Kidney (tissue), 14 donors: Measurements from ENCODE around the gene SPTBN4. TPM values are rescaled to one million over a fixed set of nuclear protein-coding genes. Genes with fewer than 3 reads are reported as not detected.
A peak's percentile ranks its signal among the peaks of the same experiment; 100 is the strongest.
"Not testable (repeated sequence)": the region's sequence is repeated elsewhere in the genome, so short reads cannot be mapped to it uniquely, and the experiment has no call there.

Source experiments
- DNase-seq, 5 donors: peaks; one replicate each; pipeline ENCODE4 v3.0.0-alpha.2; 2013 to 2020
- FAIRE-seq: peaks from 2 replicates; lab custom pipeline; 2012; peaks lifted over from hg19 to GRCh38; lab: Jason Lieb, UNC
- H3K27ac ChIP-seq, 2 donors: one replicate each; pipeline ENCODE4 v1.7.0; 2013; ENCODE audit warnings: low read depth in 2 of 2, low read length in 2 of 2, inconsistent platforms in 1 of 2
- H3K27me3 ChIP-seq: one replicate; pipeline ENCODE4 v1.7.1; 2013; ENCODE audit warnings: low read length, inconsistent platforms; ENCODE audit not compliant: control insufficient read depth, insufficient read depth
- H3K36me3 ChIP-seq, 3 donors: one replicate each; pipeline versions ENCODE4 v1.7.0 to v1.7.1; 2013; ENCODE audit warnings: low read length in 3 of 3, control low read depth in 1 of 3, inconsistent platforms in 1 of 3; ENCODE audit not compliant: insufficient read depth in 3 of 3, control insufficient read depth in 2 of 3
- H3K4me1 ChIP-seq, 3 donors: one replicate each; pipeline versions ENCODE4 v1.7.0 to v1.7.1; 2013; ENCODE audit warnings: low read length in 3 of 3, inconsistent platforms in 1 of 3, low read depth in 1 of 3; ENCODE audit not compliant: control insufficient read depth in 2 of 3, insufficient read depth in 2 of 3
- H3K4me3 ChIP-seq, 3 donors: one replicate each; pipeline versions ENCODE4 v1.7.0 to v1.8.1; 2013; ENCODE audit warnings: low read length in 3 of 3, control low read depth in 1 of 3, inconsistent platforms in 1 of 3
- H3K9ac ChIP-seq, 3 donors: one replicate each; pipeline versions ENCODE4 v1.7.0 to v1.7.1; 2013; ENCODE audit warnings: low read length in 3 of 3, control low read depth in 1 of 3, inconsistent platforms in 1 of 3
- H3K9me3 ChIP-seq, 3 donors: one replicate each; pipeline versions ENCODE4 v1.7.0 to v1.7.1; 2013; ENCODE audit warnings: low read length in 3 of 3, control low read depth in 1 of 3, inconsistent platforms in 1 of 3; ENCODE audit not compliant: control insufficient read depth in 2 of 3, insufficient read depth in 1 of 3
- intact Hi-C: fragments of 100-400 bp; cut with DNase I; formaldehyde crosslinking; loops from one replicate; pipeline ENCODE4 v1.11.1; 2022
- polyA plus RNA-seq: library from polyadenylated mRNA; stranded (reverse); fragments of 350-450 nt; fragmentation: Illumina TruSeq; extraction: RNeasy Lipid Tissue Mini Kit (QIAGEN cat#74804); gene quantifications from one replicate; pipeline ENCODE4 v1.2.3, GENCODE V29; 2014; ENCODE audit warnings: low read depth, low replicate concordance; ENCODE audit not compliant: insufficient read depth
- total RNA-seq: library from RNA; stranded (reverse); fragmentation: NEBNext Ultra II Directional; extraction: Animal tissue kit (Norgen Biotek cat#: 25700); gene quantifications from one replicate; pipeline ENCODE4 v1.2.1, GENCODE V29; 2021
- TF ChIP-seq, protein P1 (sequence below): IDR thresholded peaks from 3 replicates; pipeline ENCODE4 v1.5.1; 2012; ENCODE audit warnings: mild to moderate bottlenecking, moderate library complexity, borderline replicate concordance; ENCODE audit not compliant: insufficient read depth; ENCODE audit errors: extremely low read depth
- donor health status: control.
- donor health status: control.
- donor health status: control.
- donor health status: control.
- donor health status: control.
- donor health status: DM: yes; HTN: yes; CAD: no.
- donor health status: Normal renal cell carcinoma (clear cell type).

The SPTBN4 gene
- total and polyA plus RNA-seq, 2 donors from 2014 or later = 0.82 to 4.6 TPM

DNA sequence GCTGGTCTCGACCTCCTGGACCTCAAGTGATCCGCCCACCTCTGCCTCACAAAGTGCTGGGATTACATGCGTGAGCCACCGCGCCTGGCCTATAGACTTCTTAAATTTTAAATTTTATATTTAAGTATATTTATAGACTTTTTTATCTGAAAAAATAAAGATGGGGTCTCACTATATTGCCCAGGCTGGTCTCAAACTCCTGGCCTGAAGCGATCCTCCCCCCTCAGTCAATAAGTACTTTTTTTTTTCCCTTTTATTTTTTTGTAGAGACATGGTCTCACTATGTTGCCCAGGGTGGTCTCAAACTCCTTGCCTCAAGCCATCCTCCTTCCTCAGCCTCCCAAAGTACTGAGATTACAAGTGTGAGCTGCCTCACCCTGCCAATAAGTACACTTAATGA, 42.9 kb upstream of the SPTBN4 start:
- no peaks in the 10 kb centered on the region for H3K9me3 ChIP-seq
- no peak overlapping the region for H3K27ac ChIP-seq
- TF ChIP-seq, protein P1, sequence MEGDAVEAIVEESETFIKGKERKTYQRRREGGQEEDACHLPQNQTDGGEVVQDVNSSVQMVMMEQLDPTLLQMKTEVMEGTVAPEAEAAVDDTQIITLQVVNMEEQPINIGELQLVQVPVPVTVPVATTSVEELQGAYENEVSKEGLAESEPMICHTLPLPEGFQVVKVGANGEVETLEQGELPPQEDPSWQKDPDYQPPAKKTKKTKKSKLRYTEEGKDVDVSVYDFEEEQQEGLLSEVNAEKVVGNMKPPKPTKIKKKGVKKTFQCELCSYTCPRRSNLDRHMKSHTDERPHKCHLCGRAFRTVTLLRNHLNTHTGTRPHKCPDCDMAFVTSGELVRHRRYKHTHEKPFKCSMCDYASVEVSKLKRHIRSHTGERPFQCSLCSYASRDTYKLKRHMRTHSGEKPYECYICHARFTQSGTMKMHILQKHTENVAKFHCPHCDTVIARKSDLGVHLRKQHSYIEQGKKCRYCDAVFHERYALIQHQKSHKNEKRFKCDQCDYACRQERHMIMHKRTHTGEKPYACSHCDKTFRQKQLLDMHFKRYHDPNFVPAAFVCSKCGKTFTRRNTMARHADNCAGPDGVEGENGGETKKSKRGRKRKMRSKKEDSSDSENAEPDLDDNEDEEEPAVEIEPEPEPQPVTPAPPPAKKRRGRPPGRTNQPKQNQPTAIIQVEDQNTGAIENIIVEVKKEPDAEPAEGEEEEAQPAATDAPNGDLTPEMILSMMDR = no peak
- H3K27me3 ChIP-seq = no peaks in the 10 kb centered on the region
- no peak for FAIRE-seq
- peaks cover 0 to 7% (median 3%) of the 10 kb centered on the region in 3 donors for H3K4me1 ChIP-seq
- no peak overlapping the region for H3K9ac ChIP-seq
- H3K4me3 ChIP-seq = peak overlapping the region in 1 of 3 donors; percentile 53
- intact Hi-C loops = no loop called here
- H3K36me3 ChIP-seq = peaks cover 0 to 18% (median 4%) of the 10 kb centered on the region in 3 donors
- DNase-seq = no peak

DNA sequence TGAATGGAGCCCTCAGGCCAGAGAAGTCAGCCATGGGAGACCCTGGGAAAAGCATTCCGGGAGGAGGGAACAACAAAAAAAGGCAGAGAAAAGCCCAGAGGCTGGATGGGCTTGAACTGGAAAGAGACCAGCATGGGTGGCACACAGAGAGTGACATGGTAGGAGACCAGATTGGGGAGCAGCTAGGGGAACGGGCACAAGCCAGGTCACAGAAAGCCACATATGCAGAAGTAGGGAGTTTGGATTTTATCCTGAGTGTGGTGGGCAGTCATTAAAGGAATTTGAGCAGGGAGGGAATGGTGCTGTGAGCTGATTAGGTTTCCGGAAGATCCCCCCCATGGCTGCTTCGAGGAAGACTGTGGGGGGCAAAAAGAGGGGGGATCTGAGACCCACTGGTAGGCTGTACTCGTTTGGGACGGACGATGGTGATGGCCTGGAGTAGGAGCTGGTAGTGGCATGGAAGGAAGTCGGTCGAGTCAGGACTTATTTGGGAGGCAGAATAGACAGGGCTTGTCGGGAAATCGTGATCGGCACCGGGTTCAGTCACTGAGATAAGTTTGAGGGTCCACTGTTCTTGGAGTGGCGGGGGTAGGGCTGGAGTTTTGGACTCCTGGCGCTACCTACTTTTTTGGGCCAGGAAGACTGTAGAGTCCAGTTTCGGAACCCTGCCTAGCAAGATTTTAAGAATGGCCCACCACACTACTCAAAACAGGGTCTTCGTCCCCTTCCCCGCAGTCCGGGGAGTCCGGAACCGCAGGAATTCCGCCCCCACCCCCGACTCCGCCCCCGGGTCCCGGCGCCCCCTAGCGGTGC, 42.0 kb upstream of the SPTBN4 start:
- H3K9me3 ChIP-seq = no peaks in the 10 kb centered on the region
- peak overlapping the region; percentile 36 to 99 (median 52) for H3K9ac ChIP-seq
- peak overlapping the region; percentile 96 to 98 for H3K27ac ChIP-seq
- H3K4me3 ChIP-seq = peak overlapping the region; percentile 61 to 99 (median 79)
- TF ChIP-seq, protein P1 = no peak
- no peak for FAIRE-seq
- peaks cover 0 to 7% (median 3%) of the 10 kb centered on the region in 3 donors for H3K4me1 ChIP-seq
- H3K27me3 ChIP-seq = no peaks in the 10 kb centered on the region
- peaks cover 0 to 18% (median 4%) of the 10 kb centered on the region in 3 donors for H3K36me3 ChIP-seq
- intact Hi-C loops = no loop called here
- peak in 2 of 5 donors; percentile 46 to 56 for DNase-seq

DNA sequence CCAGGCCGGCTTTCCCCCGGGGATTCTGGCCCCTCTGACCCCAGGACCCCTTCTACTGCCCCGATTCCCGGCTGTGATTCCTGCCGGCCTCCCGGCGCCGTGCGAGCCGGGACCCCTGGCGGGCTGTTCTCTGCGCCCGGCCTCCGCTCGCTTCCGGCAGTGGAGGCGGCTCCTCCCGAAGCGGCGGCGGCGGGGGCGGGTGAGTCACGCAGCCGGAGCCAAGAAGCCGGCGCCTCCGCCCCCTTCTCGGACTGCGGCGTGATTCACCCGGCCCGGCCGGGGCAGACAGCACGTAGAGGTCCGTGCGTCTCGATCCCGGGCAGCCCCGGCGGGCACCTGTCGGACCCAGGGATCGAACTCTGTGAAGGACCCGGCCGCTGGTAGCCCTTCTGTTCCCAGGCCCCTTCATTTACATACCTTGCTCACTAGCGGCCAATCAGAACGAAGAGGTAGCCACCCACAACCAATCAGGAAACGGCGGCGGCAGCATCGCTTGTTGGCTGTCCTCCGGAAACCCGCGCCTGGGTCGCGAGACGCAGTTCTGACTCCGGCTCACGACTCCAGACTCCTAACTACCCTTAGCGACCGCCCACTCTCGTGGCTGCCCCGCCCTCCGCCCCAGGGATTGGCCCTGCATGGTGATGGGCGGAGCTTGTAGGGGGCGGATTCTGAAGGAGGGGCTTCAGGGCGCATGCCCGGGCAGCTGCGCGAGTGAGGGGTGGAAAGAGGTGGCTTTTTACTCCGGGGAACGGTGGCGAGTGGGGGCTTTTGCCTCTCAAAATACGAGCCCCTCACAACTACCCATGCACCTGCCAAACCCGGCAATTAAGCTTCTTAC, 41.1 kb upstream of the SPTBN4 start, which contains the start of gene SERTAD1:
TSS of gene SERTAD1 (minus strand) at position 543 of the 838 bp plus-strand sequence. CDS start 2,446 bp downstream, outside the sequence.
- H3K27me3 ChIP-seq = no peaks in the 10 kb centered on the region
- peak within 1 kb of the TSS; percentile 73 to 99 (median 81) for H3K9ac ChIP-seq
- TF ChIP-seq, protein P1 = peak; percentile 50
- peak within 1 kb of the TSS; percentile 96 to 98 for H3K27ac ChIP-seq
- peaks cover 0 to 7% (median 3%) of the 10 kb centered on the region in 3 donors for H3K4me1 ChIP-seq
- peak; percentile 100 for DNase-seq
- peaks cover 0 to 18% (median 4%) of the 10 kb centered on the region in 3 donors for H3K36me3 ChIP-seq
- intact Hi-C loops = no loop called here
- H3K4me3 ChIP-seq = peak within 1 kb of the TSS; percentile 83 to 99 (median 96)
- FAIRE-seq = peak; percentile 98
- no peaks in the 10 kb centered on the region for H3K9me3 ChIP-seq

DNA sequence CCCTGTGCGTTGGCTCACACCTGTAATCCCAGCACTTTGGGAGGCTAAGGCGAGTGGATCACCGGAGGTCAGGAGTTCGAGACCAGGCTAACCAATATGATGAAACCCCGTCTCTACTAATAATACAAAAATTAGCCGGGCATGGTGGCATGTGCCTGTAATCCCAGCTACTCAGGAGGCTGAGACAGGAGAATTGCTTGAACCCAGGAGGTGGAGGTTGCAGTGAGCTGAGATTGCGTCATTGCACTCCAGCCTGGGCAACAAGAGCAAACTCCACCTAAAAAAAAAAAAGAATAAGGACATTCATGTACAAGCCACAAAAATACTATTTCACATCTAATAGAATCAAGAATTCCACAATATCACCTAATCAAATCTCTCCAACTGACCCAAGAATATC, 38.6 kb upstream of the SPTBN4 start:
- H3K4me1 ChIP-seq, H3K36me3 ChIP-seq, FAIRE-seq, H3K27me3 ChIP-seq, H3K4me3 ChIP-seq, H3K9ac ChIP-seq, DNase-seq, H3K9me3 ChIP-seq, H3K27ac ChIP-seq, intact Hi-C loops: not testable (repeated sequence)

DNA sequence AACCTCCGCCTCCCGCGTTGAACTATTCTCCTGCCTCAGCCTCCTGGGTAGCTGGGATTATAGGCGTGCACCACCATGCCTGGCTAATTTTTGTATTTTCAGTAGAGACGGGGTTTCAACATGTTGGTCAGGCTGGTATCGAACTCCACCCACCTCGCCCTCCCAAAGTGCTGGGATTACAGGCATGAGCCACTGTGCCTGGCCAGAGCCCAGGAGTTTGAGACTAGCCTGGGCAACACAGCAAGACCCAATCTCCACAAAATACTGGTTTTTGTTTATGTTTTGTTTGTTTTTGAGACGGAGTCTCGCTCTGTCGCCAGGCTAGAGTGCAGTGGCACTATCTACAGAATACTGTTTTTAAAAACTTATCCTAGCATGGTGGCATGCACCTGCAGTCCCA, 36.6 kb upstream of the SPTBN4 start:
- FAIRE-seq, H3K27ac ChIP-seq, DNase-seq, H3K9me3 ChIP-seq, H3K9ac ChIP-seq, H3K4me3 ChIP-seq, H3K4me1 ChIP-seq, H3K27me3 ChIP-seq, H3K36me3 ChIP-seq, intact Hi-C loops: not testable (repeated sequence)
